Heart right ventricle (tissue), 16 donors: Measurements from ENCODE around the gene COBLL1. TPM values are rescaled to one million over a fixed set of nuclear protein-coding genes. Genes with fewer than 3 reads are reported as not detected.

ENCODE experiments used
- ATAC-seq, 8 donors: fragments of 200-7000 bp; cut with Tn5 transposase; one replicate each; pipeline ENCODE4 v1.9.1; 2020; ENCODE audit warnings: mild to moderate bottlenecking in 8 of 8, moderate library complexity in 8 of 8, moderate number of reproducible peaks in 1 of 8
- DNase-seq, 2 donors: peaks; one replicate each; pipeline ENCODE4 v3.0.0-alpha.2; 2020
- H3K27ac ChIP-seq, 10 donors: fragments of 200-600 bp; sonication (generic) in 2 of 10; one replicate each; pipeline versions ENCODE4 v1.5.0 to v1.8.0; 2020 to 2022; ENCODE audit warnings: mild to moderate bottlenecking in 3 of 10
- H3K27me3 ChIP-seq, 7 donors: fragments of 200-600 bp; one replicate each; pipeline ENCODE4 v1.8.0; 2021 to 2022; ENCODE audit warnings: mild to moderate bottlenecking in 2 of 7
- H3K36me3 ChIP-seq, 9 donors: fragments of 200-600 bp; sonication (generic) in 1 of 9; one replicate each; pipeline versions ENCODE4 v1.5.0 to v1.8.0; 2020 to 2022; ENCODE audit warnings: mild to moderate bottlenecking in 2 of 9
- H3K4me1 ChIP-seq, 9 donors: fragments of 200-600 bp; sonication (generic) in 1 of 9; one replicate each; pipeline versions ENCODE4 v1.5.0 to v1.8.0; 2020 to 2022; ENCODE audit warnings: mild to moderate bottlenecking in 4 of 9
- H3K4me3 ChIP-seq, 10 donors: fragments of 200-600 bp; sonication (generic) in 2 of 10; one replicate each; pipeline versions ENCODE4 v1.5.0 to v1.8.0; 2020 to 2022; ENCODE audit warnings: mild to moderate bottlenecking in 7 of 10, moderate library complexity in 2 of 10
- H3K9me3 ChIP-seq, 11 donors: fragments of 200-600 bp in 10 of 11; sonication (generic) in 2 of 11; one replicate each; pipeline versions ENCODE4 v1.5.0 to v1.8.0; 2013 to 2022; ENCODE audit warnings: mild to moderate bottlenecking in 2 of 11, control low read depth in 1 of 11, moderate library complexity in 1 of 11
- WGBS, 2 donors: extraction: QIAGEN DNeasy Blood & Tissue Kit; methylation state at CpG; one replicate each; pipeline ENCODE4 v1.1.7; 2013; ENCODE audit warnings: inconsistent platforms in 1 of 2; 5-methylcytosine and 5-hydroxymethylcytosine counted together
- intact Hi-C, 10 donors: fragments of 100-400 bp; cut with DNase I; formaldehyde crosslinking; loops; one replicate each; pipeline versions ENCODE4 v1.11.1 to v1.14.2; 2022
- polyA plus RNA-seq, 2 donors: library from polyadenylated mRNA; stranded (reverse); fragments of 200-250 nt; gene quantifications; one replicate each; pipeline ENCODE4 v1.2.3, GENCODE V29; 2013
- total RNA-seq, 10 donors: library from RNA; stranded (reverse); fragmentation: NEBNext Ultra II Directional in 3 of 10; extraction: Animal tissue kit (Norgen Biotek cat#: 25700) in 3 of 10; gene quantifications; one replicate each; pipeline versions ENCODE4 v1.2.1 to v1.2.4, GENCODE V29; 2021 to 2023
- TF ChIP-seq, protein P1 (sequence below), 9 donors: fragments of 200-600 bp; sonication (generic) in 2 of 9; IDR thresholded peaks; one replicate each; pipeline versions ENCODE4 v1.5.0 to v1.8.0; 2021 to 2022; ENCODE audit warnings: antibody characterized with exemption in 9 of 9, mild to moderate bottlenecking in 5 of 9, moderate library complexity in 1 of 9
- donor health status: Arrhythmogenic right ventricular cardiomyopathy.
- donor health status: ischemic (EF 13 %, LVEDD 7.1; RV severe dilation, severe dysfunction).
- donor health status: healthy with polysubstance abuse.
- donor health status: DM: no; HTN: yes; CAD: no.
- donor health status: DM: no; HTN: no; CAD: no.
- donor health status: ischemic (EF 25% LVEDD 6.9; RV normal size, moderate dysfunction).
- donor health status: ischemic (EF 25% LVEDD 5.7; RV mildly dilated, moderate dysfunction).
- donor health status: healthy.
- donor health status: DM: yes; HTN: yes; CAD: no.
- donor health status: Ischemic cardiomyopathy.
- donor health status: ischemic (EF 35%, LVEDD 5.7; RV mildly dilated, moderate dysfunction).
- donor health status: nonischemic (EF 11% LVEDD 7.7; RV severe dilation, severe dysfunction).
- donor health status: DM: yes; HTN: yes; CAD: no.
- donor health status: PGD.
- donor health status: ischemic (EF 29% LVEDD 5.4; RV normal size, mild dysfunction).
- donor health status: nonischemic (EF 23%, LVEDD 6.1; RV moderate dilation, normal function).

COBLL1 gene
- total and polyA plus RNA-seq, 12 donors = 5.0 to 20.5 (median 15.0) TPM

DNA sequence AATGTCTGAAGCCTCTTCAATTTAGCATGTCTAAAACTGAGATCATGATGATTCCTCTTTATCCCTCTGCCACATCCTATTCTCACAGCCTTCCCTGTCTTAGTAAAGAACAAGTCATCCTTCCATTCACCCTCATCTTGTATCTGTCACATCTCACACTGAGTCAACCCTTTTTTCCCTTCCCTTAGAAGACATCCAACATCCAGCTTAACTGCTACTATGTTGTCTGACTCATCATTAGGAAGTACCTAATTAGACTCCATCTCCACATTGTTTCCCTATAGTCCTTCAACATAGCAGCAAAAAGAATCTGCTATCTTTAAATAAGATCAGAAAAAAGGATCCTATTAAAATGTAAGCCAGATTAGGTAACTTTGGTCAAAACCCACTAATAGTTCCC lies 135.1 kb downstream of the COBLL1 start:
- TF ChIP-seq, protein P1, sequence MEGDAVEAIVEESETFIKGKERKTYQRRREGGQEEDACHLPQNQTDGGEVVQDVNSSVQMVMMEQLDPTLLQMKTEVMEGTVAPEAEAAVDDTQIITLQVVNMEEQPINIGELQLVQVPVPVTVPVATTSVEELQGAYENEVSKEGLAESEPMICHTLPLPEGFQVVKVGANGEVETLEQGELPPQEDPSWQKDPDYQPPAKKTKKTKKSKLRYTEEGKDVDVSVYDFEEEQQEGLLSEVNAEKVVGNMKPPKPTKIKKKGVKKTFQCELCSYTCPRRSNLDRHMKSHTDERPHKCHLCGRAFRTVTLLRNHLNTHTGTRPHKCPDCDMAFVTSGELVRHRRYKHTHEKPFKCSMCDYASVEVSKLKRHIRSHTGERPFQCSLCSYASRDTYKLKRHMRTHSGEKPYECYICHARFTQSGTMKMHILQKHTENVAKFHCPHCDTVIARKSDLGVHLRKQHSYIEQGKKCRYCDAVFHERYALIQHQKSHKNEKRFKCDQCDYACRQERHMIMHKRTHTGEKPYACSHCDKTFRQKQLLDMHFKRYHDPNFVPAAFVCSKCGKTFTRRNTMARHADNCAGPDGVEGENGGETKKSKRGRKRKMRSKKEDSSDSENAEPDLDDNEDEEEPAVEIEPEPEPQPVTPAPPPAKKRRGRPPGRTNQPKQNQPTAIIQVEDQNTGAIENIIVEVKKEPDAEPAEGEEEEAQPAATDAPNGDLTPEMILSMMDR (IDR thresholded peaks at IDR 0.05) = no peak
- no peak for ATAC-seq
- no peak overlapping the region for H3K4me3 ChIP-seq
- intact Hi-C loops = loop anchor here in 1 of 10 donors (5.0 kb wide), 1 partner anchor 434 kb away; no protein-coding TSS in a partner anchor
- peaks cover 0 to 50% (median 0%) of the 10 kb centered on the region in 9 donors for H3K36me3 ChIP-seq
- no peaks in the 10 kb centered on the region for H3K9me3 ChIP-seq
- no peaks in the 10 kb centered on the region for H3K27me3 ChIP-seq
- H3K4me1 ChIP-seq = no peaks in the 10 kb centered on the region
- DNase-seq = no peak
- H3K27ac ChIP-seq = no peak overlapping the region

DNA sequence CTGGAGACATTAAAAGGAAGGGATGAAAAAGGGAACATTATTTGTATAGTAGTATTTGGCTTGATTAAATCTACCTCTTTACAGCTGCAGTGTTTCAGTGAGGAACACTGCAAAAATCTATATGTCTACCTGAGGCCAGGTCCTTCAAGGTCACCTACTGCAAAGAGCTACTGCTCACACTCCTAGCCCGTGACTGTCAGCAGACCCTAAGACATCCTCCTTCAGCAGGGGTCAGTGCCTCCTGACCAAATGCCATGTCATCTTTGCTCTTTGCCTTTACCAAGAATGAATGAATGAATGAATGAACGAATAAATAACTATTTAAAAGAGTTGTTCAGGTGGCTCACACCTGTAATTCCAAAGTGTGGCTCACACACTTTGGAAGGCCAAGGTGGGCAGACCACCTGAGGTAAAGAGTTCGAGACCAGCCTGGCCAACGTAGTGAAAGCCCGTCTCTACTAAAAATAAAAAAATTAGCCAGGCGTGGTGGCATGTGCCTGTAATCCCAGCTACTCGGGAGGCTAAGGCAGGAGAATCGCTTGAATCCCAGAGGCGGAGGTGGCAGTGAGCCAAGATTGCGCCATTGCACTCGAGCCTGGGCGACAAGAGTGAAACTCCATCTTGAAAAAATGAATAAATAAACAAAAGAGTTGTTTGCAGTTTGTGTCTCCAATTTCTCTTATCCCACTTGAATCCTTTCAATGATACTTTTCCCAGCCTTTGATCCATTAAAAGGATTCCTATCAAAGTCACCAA lies 136.0 kb downstream of the COBLL1 start:
- ATAC-seq = no peak
- 95 to 96% methylated on average over 12 of the region's 12 CpGs for WGBS, 2 donors

DNA sequence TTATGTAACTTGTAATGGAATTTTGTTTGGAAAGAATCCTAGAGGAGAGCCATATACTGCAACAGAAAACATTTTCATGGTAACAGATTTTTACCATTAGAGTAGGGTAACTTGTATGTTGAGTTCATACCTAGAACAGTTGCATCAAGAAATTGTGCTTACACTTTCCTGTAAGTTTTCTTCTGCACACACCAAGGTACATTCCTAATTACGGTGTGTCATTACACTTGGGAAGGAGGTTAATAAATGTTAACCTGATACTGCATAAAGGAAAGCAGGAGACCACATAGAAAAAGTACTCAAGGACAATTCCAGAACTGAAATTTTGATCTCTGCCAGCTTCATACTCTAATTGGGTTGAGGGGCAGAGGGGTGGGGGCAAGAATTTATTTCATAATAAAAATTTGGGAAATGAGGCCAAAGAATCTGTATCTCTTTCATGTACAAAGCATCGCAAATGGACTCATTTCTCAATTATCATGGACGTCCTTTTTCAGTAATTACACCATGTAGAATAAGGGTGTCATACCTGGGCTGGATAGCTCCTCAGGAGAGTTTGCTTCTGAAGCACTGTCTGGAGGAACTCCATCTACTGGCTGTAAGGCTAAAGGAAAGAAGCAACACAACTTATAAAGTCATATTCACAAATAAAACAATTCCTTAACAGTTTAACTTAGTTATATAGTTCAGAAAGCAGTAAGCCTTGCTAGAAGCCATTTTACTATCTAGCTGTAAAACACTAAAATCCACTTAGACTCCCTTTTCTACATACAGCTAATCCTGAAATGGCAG lies 137.5 kb downstream of the COBLL1 start:
- intact Hi-C loops = no loop called here
- H3K36me3 ChIP-seq = peaks cover 0 to 70% (median 4%) of the 10 kb centered on the region in 9 donors
- H3K4me1 ChIP-seq = no peaks in the 10 kb centered on the region
- 95% methylated on average over 3 of the region's 3 CpGs for WGBS, 2 donors
- no peaks in the 10 kb centered on the region for H3K9me3 ChIP-seq
- H3K27ac ChIP-seq = no peak overlapping the region
- DNase-seq = no peak
- H3K27me3 ChIP-seq = no peaks in the 10 kb centered on the region
- ATAC-seq = no peak
- TF ChIP-seq, protein P1 (IDR thresholded peaks at IDR 0.05) = no peak
- H3K4me3 ChIP-seq = no peak overlapping the region

More for the DNA sequence above, 136.0 kb downstream of the COBLL1 start:
- Histone ChIP-seq H3K27ac (no peak overlapping the region), H3K4me1 (no peaks in the 10 kb centered on the region), H3K27me3 (no peaks in the 10 kb centered on the region), H3K4me3 (no peak overlapping the region), H3K36me3 (peaks cover 0 to 55% (median 0%) of the 10 kb centered on the region in 9 donors), H3K9me3 (no peaks in the 10 kb centered on the region)
- DNase-seq = no peak
- TF ChIP-seq, protein P1 (IDR thresholded peaks at IDR 0.05) = no peak
- intact Hi-C loops = loop anchor here in 1 of 10 donors (5.0 kb wide), 1 partner anchor 433 kb away; no protein-coding TSS in a partner anchor

DNA sequence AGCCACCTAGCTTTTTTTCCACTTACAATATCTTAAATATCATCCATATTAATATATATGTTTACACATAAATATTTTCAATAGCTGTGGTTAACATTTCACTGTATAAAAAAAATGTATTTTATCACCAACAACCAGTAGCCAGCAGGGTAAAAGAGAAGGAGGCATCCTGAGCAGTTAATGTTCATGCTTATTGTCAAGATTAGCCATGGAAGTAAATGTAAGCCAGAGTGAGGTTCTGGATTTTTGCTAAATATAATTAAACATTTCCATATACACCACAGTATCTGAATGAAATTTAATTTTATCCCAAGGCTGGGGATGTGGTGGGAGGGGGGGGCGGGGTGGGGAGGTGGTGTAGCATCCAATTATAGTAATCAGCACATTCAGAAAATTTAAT lies 140.1 kb downstream of the COBLL1 start:
- Histone ChIP-seq H3K27me3 (no peaks in the 10 kb centered on the region), H3K9me3 (no peaks in the 10 kb centered on the region), H3K4me3 (no peak overlapping the region), H3K27ac (no peak overlapping the region), H3K36me3 (peaks cover 0 to 86% (median 4%) of the 10 kb centered on the region in 9 donors), H3K4me1 (no peaks in the 10 kb centered on the region)
- intact Hi-C loops = no loop called here
- 98 to 100% methylated on average over 1 of the region's 1 CpG for WGBS, 2 donors
- ATAC-seq (no peak), DNase-seq (no peak)
- TF ChIP-seq, protein P1 (IDR thresholded peaks at IDR 0.05) = no peak
